A549 treated with CORT108297 at 1 μM for 4 hours (cell line): ENCODE measurements around the gene MAPK1. TPM values are rescaled to one million over a fixed set of nuclear protein-coding genes. Genes with fewer than 3 reads are reported as not detected.

Source experiments
- total RNA-seq: library from RNA; stranded (reverse); fragments of 200-300 nt; extraction: Qiagen RNA extraction; gene quantifications from 5 replicates; pipeline ENCODE4 v1.2.3, GENCODE V29; 2022

The MAPK1 gene
- total RNA-seq: 45.9 to 73.0 TPM (median 64.0 TPM) in 5 replicates

GRCh38 chr22:21867528-21868266 lies at the start of gene MAPK1:
Gene MAPK1 (minus strand): TSS chr22:21867645. CDS start chr22:21867440, 205 bp downstream.

GRCh38 chr22:21735200-21736083 lies 132.0 kb downstream of the MAPK1 start, which contains the start of gene YPEL1:
Gene YPEL1 (minus strand): TSS chr22:21735794. CDS start chr22:21710744, 25,050 bp downstream.

Other genes with a start within 250 kb of the MAPK1 start
- gene YDJC, start 237.6 kb downstream of the MAPK1 start, total RNA-seq: 33.7 to 60.7 TPM (median 58.8 TPM) in 5 replicates
- gene CCDC116, start 234.9 kb downstream of the MAPK1 start, total RNA-seq: 0.05 to 0.06 TPM (median 0.06 TPM) in 3 of 5 replicates, not detected in the others
- gene SDF2L1, start 225.3 kb downstream of the MAPK1 start, total RNA-seq: 36.4 to 66.6 TPM (median 58.1 TPM) in 5 replicates
- gene PPIL2, start 201.6 kb downstream of the MAPK1 start, total RNA-seq: 17.6 to 23.3 TPM (median 22.6 TPM) in 5 replicates
- 0.13 to 0.42 TPM (median 0.23 TPM) in 5 replicates for gene YPEL1, start 131.9 kb downstream of the MAPK1 start, total RNA-seq
- 15.2 to 23.0 TPM (median 21.5 TPM) in 5 replicates for gene PPM1F, start 85.2 kb upstream of the MAPK1 start, total RNA-seq
- 12.9 to 16.9 TPM (median 14.9 TPM) in 5 replicates for gene TOP3B, start 115.1 kb upstream of the MAPK1 start, total RNA-seq